ENCODE results near the gene ZNF362. TPM values are rescaled to one million over a fixed set of nuclear protein-coding genes. Genes with fewer than 3 reads are reported as not detected.
"Not testable (repeated sequence)": the region's sequence is repeated elsewhere in the genome, so short reads cannot be mapped to it uniquely, and the experiment has no call there.

The ZNF362 gene
- total RNA-seq, 1 donor from 2014 or later, result 24.6 TPM

- intact Hi-C loops (cut with DNase I), result no loop called here
- no peak for TF ChIP-seq POLR2A (IDR thresholded peaks at IDR 0.05)
- TF ChIP-seq POLR2AphosphoS5 (IDR thresholded peaks at IDR 0.05; ENCODE audit: insufficient read depth in 1 of 2, low read depth in 1 of 2), result no peak
- TF ChIP-seq CTCF (IDR thresholded peaks at IDR 0.05), result no peak
- no peaks in the 10 kb centered on the region for H3K9me3 ChIP-seq
- no peaks in the 10 kb centered on the region for H3K36me3 ChIP-seq
- H3K27ac ChIP-seq, result no peak overlapping the region
- DNase-seq (ENCODE audit: extremely low spot score in 2 of 2), result no peak
- H3K27me3 ChIP-seq, result no peaks in the 10 kb centered on the region
- H3K4me3 ChIP-seq, result no peak overlapping the region
- peaks cover 7% of the 10 kb centered on the region for H3K4me1 ChIP-seq
These were observed 18.7 kb upstream of the ZNF362 start for GRCh38 chr1:33237579-33237978.

GRCh38 chr1:33238194-33238724 lies 18.0 kb upstream of the ZNF362 start:
- H3K9me3 ChIP-seq; H3K4me3 ChIP-seq; intact Hi-C loops (cut with DNase I): not testable (repeated sequence)

GRCh38 chr1:33239410-33239809 lies 16.9 kb upstream of the ZNF362 start:
- H3K4me1 ChIP-seq; DNase-seq (ENCODE audit: extremely low spot score in 2 of 2); H3K4me3 ChIP-seq; intact Hi-C loops (cut with DNase I); H3K27me3 ChIP-seq; H3K36me3 ChIP-seq; H3K27ac ChIP-seq; H3K9me3 ChIP-seq: not testable (repeated sequence)

More at GRCh38 chr1:33238194-33238724, 18.0 kb upstream of the ZNF362 start:
- DNase-seq (ENCODE audit: extremely low spot score in 2 of 2); H3K27ac ChIP-seq; H3K4me1 ChIP-seq; H3K36me3 ChIP-seq; H3K27me3 ChIP-seq: not testable (repeated sequence)

- Histone ChIP-seq H3K27ac (no peak overlapping the region), H3K9me3 (no peaks in the 10 kb centered on the region), H3K4me1 (no peaks in the 10 kb centered on the region), H3K27me3 (no peaks in the 10 kb centered on the region), H3K4me3 (no peak overlapping the region), H3K36me3 (no peaks in the 10 kb centered on the region)
- intact Hi-C loops (cut with DNase I), result no loop called here
- DNase-seq (ENCODE audit: extremely low spot score in 2 of 2), result no peak
- TF ChIP-seq POLR2AphosphoS5 (IDR thresholded peaks at IDR 0.05; ENCODE audit: insufficient read depth in 1 of 2, low read depth in 1 of 2) (no peak), POLR2A (IDR thresholded peaks at IDR 0.05) (no peak), CTCF (IDR thresholded peaks at IDR 0.05) (no peak)
These were observed 14.4 kb upstream of the ZNF362 start for GRCh38 chr1:33241866-33242265.

- H3K27ac ChIP-seq, result no peak overlapping the region
- H3K9me3 ChIP-seq, result no peaks in the 10 kb centered on the region
- no peaks in the 10 kb centered on the region for H3K4me1 ChIP-seq
- H3K4me3 ChIP-seq, result no peak overlapping the region
- intact Hi-C loops (cut with DNase I), result no loop called here
- TF ChIP-seq CTCF (IDR thresholded peaks at IDR 0.05) (no peak), POLR2A (IDR thresholded peaks at IDR 0.05) (no peak), POLR2AphosphoS5 (IDR thresholded peaks at IDR 0.05; ENCODE audit: insufficient read depth in 1 of 2, low read depth in 1 of 2) (no peak)
- DNase-seq (ENCODE audit: extremely low spot score in 2 of 2), result no peak
- no peaks in the 10 kb centered on the region for H3K36me3 ChIP-seq
- H3K27me3 ChIP-seq, result no peaks in the 10 kb centered on the region
These were observed 13.6 kb upstream of the ZNF362 start for GRCh38 chr1:33242652-33243051.

GRCh38 chr1:33244143-33244808 lies 12.0 kb upstream of the ZNF362 start:
- Histone ChIP-seq H3K27ac (no peak overlapping the region), H3K27me3 (no peaks in the 10 kb centered on the region), H3K4me1 (no peaks in the 10 kb centered on the region), H3K4me3 (no peak overlapping the region), H3K9me3 (no peaks in the 10 kb centered on the region), H3K36me3 (no peaks in the 10 kb centered on the region)
- intact Hi-C loops (cut with DNase I), result no loop called here
- no peak for DNase-seq (ENCODE audit: extremely low spot score in 2 of 2)
- TF ChIP-seq POLR2AphosphoS5 (IDR thresholded peaks at IDR 0.05; ENCODE audit: insufficient read depth in 1 of 2, low read depth in 1 of 2) (no peak), POLR2A (IDR thresholded peaks at IDR 0.05) (no peak)
